ENCODE results near the gene YIF1B. TPM values are rescaled to one million over a fixed set of nuclear protein-coding genes. Genes with fewer than 3 reads are reported as not detected.

YIF1B gene
- total RNA-seq, 3 donors from 2014 or later = 20.5 to 28.8 (median 27.7) TPM

GRCh38 chr19:38281811-38282566, 33.8 kb downstream of the YIF1B start:
- peak overlapping the region in 1 of 2 donors; percentile 30 for H3K27ac ChIP-seq
- no peaks in the 10 kb centered on the region for H3K36me3 ChIP-seq

GRCh38 chr19:38280030-38280921, 35.5 kb downstream of the YIF1B start:
- intact Hi-C loops (cut with DNase I; ENCODE audit: low total_unique reads) = no loop called here
- Histone ChIP-seq H3K4me3 (no peak overlapping the region), H3K36me3 (no peaks in the 10 kb centered on the region), H3K27ac (peak overlapping the region; percentile 60 to 74), H3K27me3 (no peaks in the 10 kb centered on the region), H3K9me3 (no peaks in the 10 kb centered on the region), H3K4me1 (peaks cover 0 to 19% of the 10 kb centered on the region in 2 donors)
- TF ChIP-seq, protein P1, sequence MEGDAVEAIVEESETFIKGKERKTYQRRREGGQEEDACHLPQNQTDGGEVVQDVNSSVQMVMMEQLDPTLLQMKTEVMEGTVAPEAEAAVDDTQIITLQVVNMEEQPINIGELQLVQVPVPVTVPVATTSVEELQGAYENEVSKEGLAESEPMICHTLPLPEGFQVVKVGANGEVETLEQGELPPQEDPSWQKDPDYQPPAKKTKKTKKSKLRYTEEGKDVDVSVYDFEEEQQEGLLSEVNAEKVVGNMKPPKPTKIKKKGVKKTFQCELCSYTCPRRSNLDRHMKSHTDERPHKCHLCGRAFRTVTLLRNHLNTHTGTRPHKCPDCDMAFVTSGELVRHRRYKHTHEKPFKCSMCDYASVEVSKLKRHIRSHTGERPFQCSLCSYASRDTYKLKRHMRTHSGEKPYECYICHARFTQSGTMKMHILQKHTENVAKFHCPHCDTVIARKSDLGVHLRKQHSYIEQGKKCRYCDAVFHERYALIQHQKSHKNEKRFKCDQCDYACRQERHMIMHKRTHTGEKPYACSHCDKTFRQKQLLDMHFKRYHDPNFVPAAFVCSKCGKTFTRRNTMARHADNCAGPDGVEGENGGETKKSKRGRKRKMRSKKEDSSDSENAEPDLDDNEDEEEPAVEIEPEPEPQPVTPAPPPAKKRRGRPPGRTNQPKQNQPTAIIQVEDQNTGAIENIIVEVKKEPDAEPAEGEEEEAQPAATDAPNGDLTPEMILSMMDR (IDR thresholded peaks at IDR 0.05) = no peak
- TF ChIP-seq POLR2AphosphoS5 (IDR thresholded peaks at IDR 0.05) (no peak), POLR2A (IDR thresholded peaks at IDR 0.05) (no peak)
- no peak for DNase-seq (ENCODE audit: low spot score in 2 of 2)

More at GRCh38 chr19:38281811-38282566, 33.8 kb downstream of the YIF1B start:
- Histone ChIP-seq H3K4me1 (peaks cover 0 to 19% of the 10 kb centered on the region in 2 donors), H3K9me3 (no peaks in the 10 kb centered on the region), H3K4me3 (no peak overlapping the region), H3K27me3 (no peaks in the 10 kb centered on the region)
- TF ChIP-seq, protein P1 (IDR thresholded peaks at IDR 0.05) = no peak
- TF ChIP-seq POLR2A (IDR thresholded peaks at IDR 0.05) = no peak
- TF ChIP-seq POLR2AphosphoS5 (IDR thresholded peaks at IDR 0.05) = no peak
- no peak for DNase-seq (ENCODE audit: low spot score in 2 of 2)
- intact Hi-C loops (cut with DNase I; ENCODE audit: low total_unique reads) = no loop called here

DNA sequence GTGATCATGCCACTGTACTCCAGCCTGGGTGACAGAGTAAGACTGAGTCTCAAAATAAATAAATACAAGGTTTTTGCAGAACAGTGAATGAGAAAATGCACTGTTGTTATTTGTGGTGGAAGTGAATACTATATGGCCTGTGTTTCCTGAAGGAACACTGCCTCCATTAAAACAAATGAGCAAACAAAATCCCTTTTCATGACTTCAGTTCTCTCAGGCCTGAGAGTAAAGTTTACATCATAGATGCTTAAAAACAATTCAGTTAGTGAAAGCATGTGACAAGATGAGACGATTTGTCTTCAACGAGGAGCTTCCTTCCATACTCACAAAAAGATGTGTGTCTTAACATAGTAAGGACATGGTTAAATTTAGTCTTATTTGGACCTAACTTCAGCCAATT, 37.0 kb downstream of the YIF1B start:
- H3K4me1 ChIP-seq = peaks cover 0 to 19% of the 10 kb centered on the region in 2 donors
- H3K27me3 ChIP-seq = no peaks in the 10 kb centered on the region
- intact Hi-C loops (cut with DNase I; ENCODE audit: low total_unique reads) = no loop called here
- no peak for TF ChIP-seq POLR2A (IDR thresholded peaks at IDR 0.05)
- TF ChIP-seq, protein P1 (IDR thresholded peaks at IDR 0.05) = no peak
- no peak for TF ChIP-seq POLR2AphosphoS5 (IDR thresholded peaks at IDR 0.05)
- H3K36me3 ChIP-seq = no peaks in the 10 kb centered on the region
- H3K9me3 ChIP-seq = no peaks in the 10 kb centered on the region
- DNase-seq (ENCODE audit: low spot score in 2 of 2) = no peak
- H3K27ac ChIP-seq = peak overlapping the region; percentile 77 to 87
- H3K4me3 ChIP-seq = no peak overlapping the region

DNA sequence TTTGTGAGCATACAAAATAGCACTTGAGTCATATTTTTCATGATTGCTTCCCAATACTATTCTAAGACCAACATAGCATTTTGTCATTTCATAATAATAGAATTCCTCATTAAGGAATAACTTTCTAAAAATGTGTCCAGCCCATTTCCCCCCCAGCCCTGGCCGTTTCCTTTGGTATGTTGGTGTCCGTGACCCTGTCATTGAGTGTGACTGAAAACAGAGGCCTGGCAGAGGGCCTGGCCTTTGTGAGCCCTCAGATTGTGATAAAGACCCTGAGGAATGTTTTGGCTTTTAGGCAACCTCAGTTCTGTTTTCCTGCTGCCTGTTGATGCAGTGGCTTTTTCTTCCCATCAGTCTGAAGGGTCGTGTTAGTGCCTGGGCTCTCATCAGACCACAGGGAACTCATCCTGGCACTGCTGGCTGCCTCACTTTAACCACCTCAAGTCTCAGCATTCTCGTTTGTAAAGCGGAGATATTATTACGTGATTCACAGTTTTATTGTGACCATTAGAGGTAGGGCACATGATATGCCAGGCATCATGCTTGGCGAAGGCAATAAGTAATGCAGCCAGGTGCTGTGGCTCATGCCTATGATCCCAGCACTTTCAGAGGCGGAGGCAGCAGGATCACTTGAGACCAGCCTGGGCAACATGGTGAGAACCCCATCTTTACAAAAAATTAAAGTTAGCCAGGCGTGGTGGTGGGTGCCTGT, 37.6 kb downstream of the YIF1B start:
- Histone ChIP-seq H3K4me1 (peaks cover 0 to 19% of the 10 kb centered on the region in 2 donors), H3K27ac (peak overlapping the region; percentile 77 to 87), H3K9me3 (no peaks in the 10 kb centered on the region), H3K27me3 (no peaks in the 10 kb centered on the region), H3K36me3 (no peaks in the 10 kb centered on the region), H3K4me3 (peak overlapping the region in 1 of 3 donors; percentile 17)
- intact Hi-C loops (cut with DNase I; ENCODE audit: low total_unique reads) = no loop called here
- TF ChIP-seq, protein P1 (IDR thresholded peaks at IDR 0.05) = no peak
- no peak for TF ChIP-seq POLR2A (IDR thresholded peaks at IDR 0.05)
- no peak for TF ChIP-seq POLR2AphosphoS5 (IDR thresholded peaks at IDR 0.05)
- DNase-seq (ENCODE audit: low spot score in 2 of 2) = peak in 1 of 2 donors; percentile 46
